GM21447 (cell line): ENCODE data around the gene STKLD1.
"Not testable (repeated sequence)": the region's sequence is repeated elsewhere in the genome, so short reads cannot be mapped to it uniquely, and the experiment has no call there.

Source experiments
- ATAC-seq: cut with Tn5 transposase; IDR thresholded peaks from one replicate; pipeline ENCODE4 v1.9.1; 2021; ENCODE audit not compliant: unreplicated experiment

The STKLD1 gene

DNA sequence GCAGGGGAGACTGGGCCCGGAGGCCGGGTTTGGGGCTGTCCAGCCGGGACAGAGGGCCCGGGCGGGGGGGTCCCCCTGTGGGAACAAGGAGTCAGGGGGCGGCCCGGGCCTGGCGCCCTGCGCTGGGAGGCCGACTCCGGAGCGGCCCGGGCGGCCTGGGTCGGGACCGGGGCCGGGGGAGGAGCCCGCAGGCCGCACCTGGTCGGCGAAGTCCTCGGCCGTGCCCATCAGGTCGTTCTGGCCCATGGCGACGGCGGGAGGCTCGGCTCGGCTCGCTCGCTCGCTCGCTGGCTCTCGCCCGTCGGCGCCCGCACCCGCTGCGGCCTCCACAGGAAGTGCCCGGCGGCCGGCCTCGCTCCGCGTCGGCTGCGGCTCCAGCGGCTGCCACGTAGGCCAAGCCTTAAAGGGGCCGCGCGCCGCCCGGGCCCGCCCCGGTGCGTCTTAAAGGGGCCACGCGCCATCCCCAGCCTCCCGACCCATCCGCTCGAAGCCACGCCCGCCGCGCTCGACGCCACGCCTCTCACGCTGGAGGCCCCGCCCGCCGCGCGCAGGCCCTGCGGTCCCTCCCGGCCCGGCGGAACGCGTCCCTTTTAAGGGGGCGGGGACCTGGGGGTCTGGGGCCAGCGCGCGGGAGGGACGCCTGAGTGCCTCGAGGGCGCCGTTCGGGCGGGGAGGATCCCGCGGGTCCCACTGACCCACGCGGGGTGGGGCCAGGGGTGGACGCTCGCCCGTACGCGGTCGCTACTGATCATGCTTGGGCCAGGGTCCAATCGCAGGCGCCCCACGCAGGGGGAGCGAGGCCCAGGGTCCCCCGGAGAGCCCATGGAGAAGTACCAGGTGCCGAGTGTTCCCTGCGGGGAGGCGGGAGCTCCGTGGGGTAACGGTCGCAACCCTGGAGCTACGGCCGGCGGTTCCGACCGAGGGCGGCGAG lies at the start of gene STKLD1, which contains the start of gene SURF4:
TSS of gene STKLD1 (plus strand) at position 643 of the 931 bp plus-strand sequence. CDS start at position 751, 108 bp downstream.
TSS of gene SURF4 (minus strand) at position 337 of the 931 bp plus-strand sequence. CDS start at position 246, 91 bp downstream.
- ATAC-seq, result peak; percentile 85

DNA sequence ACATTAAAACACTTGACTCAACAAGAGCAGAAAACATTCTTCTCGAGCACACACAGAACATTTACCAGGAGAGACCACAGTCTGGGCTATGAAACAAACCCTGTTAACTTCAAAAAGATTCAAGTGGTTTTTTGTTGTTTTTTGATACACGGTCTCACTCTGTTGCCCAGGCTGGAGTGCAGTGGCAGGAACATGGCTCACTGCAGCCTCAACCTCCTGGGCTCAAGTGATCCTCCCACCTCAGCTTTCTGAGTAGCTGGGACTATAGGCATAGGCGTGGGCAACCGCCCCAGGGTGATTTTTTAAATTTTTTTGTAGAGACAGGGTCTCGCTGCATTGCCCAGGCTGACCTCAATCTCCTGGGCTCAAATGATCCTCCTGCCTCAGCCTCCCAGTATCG lies 49.1 kb upstream of the STKLD1 start:
- ATAC-seq, result not testable (repeated sequence)

DNA sequence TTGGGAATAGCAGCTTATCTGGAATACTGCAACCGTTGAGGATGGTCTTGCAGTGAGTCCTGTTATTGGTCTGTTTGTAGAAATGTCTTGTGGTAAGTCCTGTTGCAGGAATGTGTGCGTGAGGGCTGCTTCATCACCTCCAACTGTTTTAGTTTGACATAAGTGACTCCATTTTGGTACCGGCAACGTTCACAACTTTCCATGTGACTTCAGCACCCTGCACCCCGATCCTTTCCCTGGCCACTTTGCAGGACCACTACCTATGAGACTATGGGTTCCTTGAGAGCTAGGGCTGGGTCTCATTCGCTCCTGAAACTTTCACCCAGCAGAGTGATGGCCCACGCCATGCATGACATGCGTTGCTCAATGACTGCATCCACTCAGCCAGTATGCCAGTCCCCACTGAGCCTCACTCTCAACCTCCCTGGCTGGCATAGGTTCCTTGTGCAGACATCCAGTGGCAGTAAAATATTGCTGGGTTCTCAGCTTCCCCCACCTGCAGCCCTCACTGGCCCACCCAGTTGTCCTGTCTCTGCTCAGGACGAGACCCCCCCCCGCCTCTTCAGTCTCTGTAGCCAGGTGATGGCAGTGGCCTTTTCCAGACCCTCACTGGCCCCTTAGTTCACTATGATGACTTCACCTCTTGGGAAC lies 48.2 kb upstream of the STKLD1 start:
- ATAC-seq, result no peak

DNA sequence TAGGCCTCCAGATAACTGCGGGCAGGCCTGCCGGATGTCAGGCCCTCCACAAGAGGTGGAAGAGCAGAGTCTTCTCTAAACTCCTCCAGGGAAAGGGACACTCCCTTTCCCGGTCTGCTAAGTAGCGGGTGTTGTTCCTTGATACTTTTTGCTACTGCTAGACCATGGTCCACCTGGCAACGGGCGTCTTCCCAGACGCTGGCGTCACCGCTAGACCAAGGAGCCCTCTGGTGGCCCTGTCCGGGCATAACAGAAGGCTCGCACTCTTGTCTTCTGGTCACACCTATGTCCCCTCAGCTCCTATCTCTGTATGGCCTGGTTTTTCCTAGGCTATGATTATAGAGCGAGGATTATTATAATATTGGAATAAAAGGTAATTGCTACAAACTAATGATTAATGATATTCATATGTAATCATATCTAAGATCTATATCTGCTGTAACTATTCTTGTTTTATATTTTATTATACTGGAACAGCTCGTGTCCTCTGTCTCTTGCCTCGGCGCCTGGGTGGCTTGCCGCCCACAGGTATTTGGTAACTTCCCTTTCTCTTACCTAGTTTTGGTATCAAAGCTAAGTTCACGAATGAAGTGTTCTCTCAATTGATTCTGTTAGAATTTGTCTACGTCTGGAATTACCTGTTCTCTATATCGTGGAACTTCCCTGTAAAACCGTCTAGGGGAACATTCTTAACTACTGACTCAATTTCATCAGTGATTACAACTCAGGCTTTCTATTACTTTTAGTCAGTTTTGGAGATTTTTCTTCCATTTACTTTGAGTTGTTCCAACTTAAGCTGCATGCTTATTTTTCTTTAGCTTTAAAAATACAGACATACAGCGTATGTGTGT lies 46.6 kb upstream of the STKLD1 start:
- not testable (repeated sequence) for ATAC-seq

DNA sequence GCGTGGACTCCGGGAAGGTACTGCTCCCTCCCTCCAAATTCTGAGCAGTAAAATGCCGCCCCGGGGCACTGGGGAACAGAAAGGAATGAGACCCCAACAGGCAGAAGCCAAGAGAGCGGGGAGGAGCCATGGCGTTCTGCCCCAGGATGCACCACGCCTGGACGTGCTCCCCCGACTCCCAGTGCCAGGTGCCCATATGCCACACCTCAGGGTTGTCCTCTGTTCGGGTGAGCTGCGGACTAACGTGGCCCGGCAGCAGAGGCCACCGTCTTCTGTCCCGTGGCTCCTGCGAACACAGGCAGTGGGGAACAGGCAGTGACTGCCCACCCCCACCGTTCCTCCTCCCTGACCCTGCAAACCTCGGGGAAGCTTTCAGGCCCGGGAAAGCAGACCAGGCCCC lies 44.9 kb upstream of the STKLD1 start:
- ATAC-seq, result no peak

DNA sequence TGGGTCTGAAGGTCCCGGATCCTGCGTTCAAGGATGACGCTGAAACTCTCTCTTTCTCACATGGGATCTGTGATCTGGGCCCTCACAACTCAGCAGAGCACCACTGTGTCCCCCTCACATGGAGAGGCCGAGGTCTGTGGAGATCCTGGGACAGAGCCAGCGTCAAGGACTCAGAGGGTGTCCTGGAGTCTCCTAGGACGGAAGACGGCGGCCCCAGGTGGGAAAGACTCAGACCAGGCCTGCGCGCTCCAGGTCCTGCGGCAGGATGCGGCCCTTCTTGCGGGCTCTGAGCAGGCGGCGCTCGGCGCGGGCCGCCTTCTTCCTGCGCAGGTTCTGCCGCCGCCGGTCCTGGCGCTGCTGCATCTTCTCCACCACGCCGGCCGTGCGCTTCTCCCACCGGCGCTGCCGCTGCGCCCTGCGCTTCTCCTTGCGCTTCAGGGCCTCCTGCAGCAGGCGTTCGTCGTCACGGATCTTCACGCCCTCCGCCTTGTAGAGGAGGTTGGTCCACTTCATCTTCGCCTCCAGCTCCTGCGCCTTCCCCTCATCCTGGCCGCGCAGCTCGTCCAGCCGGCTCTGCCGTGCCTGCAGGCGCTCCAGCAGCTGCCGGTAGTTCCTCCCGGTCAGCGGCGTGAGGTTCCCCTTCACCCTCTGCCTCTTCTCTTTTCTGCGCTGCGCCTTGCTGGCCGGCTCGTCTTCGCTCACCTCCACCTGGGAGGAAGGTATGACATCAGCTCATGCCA lies 44.4 kb upstream of the STKLD1 start:
- no peak for ATAC-seq

DNA sequence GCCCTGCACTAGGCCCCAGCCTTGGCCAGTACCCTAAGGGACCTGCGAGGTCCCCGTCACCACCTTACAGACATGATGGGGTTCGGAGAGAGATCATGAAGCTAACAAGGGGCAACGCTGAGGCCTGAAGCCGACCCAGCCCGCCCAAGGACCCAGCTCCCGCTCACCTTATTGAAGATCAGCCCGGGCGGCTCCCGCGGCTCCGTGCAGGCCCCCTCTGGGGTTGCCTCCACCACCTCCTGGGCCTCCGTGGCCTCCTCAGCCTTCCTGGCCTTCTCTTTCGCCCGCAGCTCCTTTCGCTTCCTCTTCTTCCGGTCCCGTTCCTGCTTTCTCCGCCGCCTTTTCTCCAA lies 43.8 kb upstream of the STKLD1 start:
- no peak for ATAC-seq

DNA sequence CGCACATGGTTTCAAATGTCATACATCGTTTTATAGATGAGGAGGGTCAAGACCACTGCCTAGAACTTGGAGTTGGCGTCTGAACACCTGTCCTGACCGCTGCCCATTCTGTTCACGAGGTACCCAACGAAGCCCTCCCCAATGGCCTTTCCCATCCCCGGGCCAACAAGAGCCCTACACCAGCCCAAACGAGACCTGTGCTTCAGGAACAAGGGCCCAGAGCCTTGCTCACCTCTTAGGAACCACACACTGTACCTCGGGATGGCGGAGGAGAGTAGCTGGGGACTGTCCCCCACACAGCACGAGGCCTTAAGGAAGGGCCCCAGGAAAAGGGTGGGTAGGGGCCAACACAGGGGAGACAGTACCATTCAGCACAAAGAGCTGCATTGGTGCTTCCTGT lies 43.2 kb upstream of the STKLD1 start:
- ATAC-seq, result no peak

DNA sequence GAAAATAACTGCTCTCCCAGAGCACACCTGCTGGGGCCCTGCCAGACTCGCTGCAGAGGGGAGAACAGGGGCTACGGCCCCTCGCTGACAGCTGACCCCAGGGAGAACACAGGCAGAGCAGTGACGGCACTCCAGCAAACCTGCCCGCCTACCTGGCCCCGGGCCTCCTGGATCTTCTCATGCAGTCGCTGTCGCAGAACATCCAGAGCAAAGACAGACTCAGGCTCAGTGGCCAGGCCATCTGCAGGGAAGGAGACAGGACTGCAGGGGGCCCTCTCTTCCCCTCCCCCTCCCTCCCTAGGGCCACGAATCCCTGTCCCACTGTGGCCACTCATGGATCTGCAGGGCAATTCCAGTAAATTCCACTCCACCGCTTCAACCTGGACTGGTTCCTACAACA lies 42.6 kb upstream of the STKLD1 start:
- no peak for ATAC-seq

DNA sequence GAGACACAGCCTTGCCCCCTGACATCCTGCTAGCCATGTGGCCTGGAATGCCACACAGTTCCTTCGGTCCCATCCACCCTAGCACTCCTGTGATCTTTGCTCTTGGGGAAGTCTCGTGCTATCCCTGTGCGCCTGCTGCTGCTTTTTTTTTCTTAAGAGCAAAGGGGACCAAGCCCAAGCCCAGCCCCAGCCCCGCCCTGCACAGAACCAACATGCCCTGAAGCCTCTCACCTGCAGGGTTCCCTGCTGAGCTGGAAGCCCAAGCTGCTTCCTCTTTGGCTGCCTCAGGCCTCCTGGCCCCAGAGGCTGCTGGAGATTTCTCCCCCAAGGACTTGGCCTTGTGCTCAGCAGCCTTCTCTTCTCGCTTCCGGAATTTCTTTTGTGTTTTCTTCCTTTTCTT lies 42.0 kb upstream of the STKLD1 start:
- ATAC-seq, result no peak

DNA sequence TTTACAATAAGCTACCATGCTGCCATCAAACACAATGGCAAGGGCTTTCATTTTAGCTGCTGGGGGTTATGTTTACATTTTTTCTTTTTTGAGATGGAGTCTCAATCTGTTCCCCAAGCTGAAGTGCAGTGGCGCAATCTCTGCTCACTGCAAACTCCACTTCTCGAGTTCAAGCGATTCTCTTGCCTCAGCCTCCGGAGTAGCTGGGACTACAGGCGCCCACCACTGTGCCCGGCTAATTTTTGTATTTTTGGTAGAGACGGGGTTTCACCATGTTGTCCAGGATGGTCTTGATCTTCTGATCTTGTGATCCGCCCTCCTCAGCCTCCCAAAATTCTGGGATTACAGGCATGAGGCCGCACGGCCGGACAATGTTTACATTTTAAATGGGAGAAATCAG lies 41.3 kb upstream of the STKLD1 start:
- not testable (repeated sequence) for ATAC-seq

DNA sequence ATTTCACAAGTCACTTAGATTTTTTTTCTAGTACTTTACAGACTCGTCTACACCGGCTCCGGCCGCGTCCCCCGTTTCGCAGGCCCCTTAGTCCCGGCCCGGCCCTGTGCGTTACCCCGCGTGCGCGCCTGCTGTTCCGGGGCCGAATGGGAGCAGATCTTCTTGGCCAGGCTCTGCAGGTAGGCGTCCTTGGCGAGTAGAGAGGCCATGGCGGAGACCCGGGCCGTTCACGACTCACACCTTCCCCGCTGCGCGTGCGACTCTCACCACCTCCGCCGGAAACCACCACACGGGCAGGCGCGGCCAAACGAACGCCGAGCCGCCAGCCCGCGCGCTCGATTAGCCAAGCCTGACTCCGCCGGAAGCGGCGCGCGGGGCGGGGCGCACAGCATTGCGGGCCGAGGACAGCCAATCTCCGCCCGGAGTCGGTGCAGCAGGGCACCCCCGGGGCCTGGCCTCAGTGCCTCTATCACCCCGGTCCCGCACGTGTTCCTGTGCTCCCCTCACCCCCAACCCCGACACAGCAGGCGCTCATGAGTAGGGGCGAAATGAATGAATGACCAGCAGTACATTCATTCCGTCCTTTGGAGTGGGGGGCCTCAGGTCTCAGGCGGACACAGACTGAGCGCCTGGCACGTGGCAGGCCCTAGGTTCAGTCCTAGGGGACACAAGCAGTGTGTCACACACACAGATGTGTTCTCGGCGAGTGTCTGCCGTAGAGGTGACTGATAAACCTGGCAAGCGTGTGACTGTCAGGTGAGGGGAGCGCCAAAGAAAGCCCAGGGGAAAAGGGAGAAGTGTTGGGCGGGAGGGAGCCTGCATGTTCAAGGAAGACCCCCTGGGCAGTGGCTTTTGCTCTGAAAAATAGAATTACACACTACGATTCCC lies 40.0 kb upstream of the STKLD1 start, which contains the start of gene SURF6:
TSS of gene SURF6 (minus strand) at position 265 of the 888 bp plus-strand sequence. CDS start at position 209, 56 bp downstream.
- ATAC-seq, result peak; percentile 82

DNA sequence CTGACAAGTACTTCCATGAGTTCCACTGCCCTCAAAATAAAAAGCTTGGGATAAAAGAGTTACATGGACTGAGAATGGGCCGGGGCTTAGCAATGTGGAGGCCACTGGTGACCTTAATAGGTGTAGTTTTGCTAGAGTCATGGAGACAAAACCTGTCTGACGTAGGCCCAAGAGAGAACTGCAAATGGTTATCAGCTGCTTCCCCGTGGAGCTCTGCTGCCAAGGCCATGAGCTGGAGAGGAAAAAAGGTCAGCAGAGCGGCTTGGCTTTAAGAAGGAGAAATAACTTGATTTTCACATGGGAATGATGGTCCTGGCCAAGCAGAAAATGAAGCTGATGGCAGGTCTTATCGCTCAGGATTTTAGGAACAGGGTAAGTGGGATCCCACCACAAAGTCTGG lies 36.5 kb upstream of the STKLD1 start:
- ATAC-seq, result no peak

DNA sequence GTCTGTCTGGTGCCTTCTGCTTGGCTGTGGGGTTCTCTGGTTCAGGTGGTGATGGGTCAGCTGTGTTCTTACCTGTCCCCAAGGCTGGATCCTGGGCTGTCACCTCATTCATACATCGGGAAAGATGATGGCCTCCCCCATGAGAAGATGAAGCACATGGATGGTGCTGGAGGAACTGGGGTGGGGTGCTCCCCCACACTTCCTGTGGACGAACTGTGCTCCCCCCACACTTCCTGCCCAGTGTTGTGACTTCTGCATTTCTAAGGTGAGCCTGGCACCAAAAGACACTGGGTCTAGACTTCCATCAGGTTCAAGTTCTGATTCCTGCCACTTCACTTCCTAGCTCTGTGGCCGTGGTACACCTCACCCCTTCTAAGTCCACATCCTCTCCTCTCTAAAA lies 35.9 kb upstream of the STKLD1 start:
- no peak for ATAC-seq

DNA sequence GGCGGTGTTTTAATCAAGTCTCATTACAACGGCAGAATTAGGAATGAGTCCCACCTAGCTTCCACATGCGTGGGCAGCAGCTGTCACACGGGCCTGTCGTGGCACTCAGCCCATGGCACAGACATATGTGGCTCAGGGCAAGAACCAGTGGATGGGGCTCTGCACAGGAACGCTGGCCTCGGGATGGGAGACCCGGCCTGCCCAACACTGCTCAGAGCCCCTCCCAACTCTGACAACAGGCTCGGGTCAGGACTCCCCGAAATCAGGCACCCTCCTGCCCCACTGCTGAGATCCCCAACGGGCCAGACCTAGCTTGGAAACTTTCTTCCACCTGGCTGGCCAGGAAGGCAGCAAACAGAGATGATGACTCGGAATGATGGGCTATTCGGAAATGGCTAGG lies 35.2 kb upstream of the STKLD1 start:
- no peak for ATAC-seq

DNA sequence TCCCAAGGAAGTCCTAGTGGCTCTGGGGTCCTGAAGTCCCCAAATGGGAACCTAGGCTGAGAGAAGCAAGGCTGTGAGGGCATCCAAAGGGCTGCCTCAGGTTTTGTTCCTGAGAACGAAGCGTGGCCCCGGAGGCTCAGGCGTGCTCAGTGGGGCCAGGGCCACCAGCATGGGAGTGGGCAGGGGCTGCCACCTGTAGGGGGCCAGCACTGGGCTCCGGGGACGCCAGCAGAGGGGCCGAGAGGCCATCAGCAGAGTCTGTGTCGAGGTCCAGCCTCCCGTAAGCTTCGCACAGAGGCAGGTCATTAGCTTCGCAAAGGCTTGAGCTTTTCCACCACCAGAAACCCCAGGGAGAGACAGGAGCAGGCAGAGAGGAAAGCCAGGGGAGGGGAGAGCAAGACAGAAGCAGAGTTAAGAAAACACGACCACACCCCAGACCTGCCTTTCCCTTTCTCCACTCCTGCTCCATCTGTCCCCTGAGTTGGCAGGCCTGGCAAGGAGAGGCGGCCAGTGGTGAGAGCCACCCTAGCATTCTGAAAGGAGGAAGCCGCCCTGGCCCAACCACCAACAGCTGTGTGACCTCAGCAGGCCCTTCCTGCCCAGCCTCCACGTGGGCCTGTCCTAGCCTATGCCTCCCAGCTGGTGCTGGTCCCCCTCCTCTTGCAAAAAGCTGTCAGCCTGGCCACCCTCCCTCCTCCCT lies 34.6 kb upstream of the STKLD1 start:
- ATAC-seq, result no peak

DNA sequence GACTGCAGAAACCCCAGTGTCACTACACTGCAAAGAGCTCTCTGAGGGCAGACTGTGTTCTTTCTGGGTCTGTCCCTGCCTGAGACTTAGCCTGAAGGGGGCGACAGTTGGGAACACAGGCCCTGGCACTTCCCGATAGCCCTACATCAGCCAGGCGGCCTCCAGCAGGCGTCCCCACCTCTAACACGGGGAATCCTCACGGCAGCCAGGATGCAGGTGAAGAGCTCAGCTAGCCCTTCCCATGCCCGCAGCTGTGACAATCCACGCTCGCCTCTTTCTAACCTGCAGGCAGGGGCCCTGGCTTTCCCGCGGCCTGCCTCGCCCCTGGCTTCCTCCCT lies 34.1 kb upstream of the STKLD1 start:
- ATAC-seq, result no peak

DNA sequence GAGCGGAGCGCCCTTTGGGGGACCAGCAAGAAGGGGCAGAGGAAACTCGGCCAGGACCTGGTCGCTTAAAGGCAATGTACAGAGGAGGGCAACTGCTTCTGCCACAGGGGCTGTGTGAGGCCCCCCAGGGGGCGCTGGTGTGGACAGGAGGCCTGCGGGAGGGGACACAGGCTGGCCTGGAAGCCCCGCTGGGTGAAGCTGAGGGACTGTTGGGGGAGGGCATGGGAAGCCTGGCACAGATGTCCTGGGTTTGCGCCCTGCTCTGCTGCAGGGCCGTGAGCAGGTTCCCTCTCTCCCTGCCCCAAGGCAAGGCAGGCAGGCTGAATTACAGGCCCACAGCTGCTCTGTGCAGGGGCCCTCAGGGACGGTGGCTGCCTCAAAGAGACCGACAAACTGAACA lies 33.6 kb upstream of the STKLD1 start:
- ATAC-seq, result no peak

DNA sequence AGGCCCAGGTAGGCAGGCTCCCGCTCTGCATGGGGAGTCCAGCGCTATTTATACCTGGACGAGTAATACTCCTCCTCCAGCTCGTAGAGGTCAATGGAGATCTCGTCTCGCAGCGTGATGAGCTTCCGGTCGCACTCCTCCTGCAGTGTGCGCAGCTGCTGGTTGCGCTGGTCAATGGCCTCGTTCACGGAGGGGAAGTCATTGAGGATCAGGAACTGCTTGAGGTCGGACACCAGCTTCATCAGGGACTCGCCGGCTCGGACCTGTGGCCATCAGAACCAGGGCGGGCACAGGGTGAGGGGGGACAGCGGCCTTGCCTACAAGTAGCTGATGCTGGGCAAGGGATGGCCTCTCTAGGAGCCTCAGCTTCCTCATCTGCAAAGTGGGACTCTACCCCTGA lies 32.1 kb upstream of the STKLD1 start:
- no peak for ATAC-seq
